ENCODE data around the gene AKIP1.

- TF ChIP-seq CEBPB (IDR thresholded peaks at IDR 0.05; ENCODE audit: borderline replicate concordance in 1 of 2, low read depth in 2 of 2, low read length in 2 of 2) (no peak), CTCF (IDR thresholded peaks at IDR 0.05 in 2 of 3, conservative IDR thresholded peaks at IDR 0.05 in 1 of 3; ENCODE audit: control insufficient read depth in 2 of 3, extremely low read depth in 1 of 3, insufficient read depth in 1 of 3, low read depth in 3 of 3, low read length in 3 of 3) (no peak), BCLAF1 (IDR thresholded peaks at IDR 0.05) (no peak), EP300 (IDR thresholded peaks at IDR 0.05; ENCODE audit: borderline replicate concordance in 1 of 2, control insufficient read depth in 1 of 2, low read depth in 2 of 2, low read length in 2 of 2) (no peak), RFX5 (IDR thresholded peaks at IDR 0.05; ENCODE audit: low read depth, low read length) (no peak), RELA (IDR thresholded peaks at IDR 0.05; ENCODE audit: borderline replicate concordance, partially characterized antibody) (no peak), EZH2 (IDR thresholded peaks at IDR 0.05; ENCODE audit: borderline replicate concordance, control insufficient read depth, low read depth, low read length) (no peak), FOS (IDR thresholded peaks at IDR 0.05; ENCODE audit: borderline replicate concordance, extremely low read depth, insufficient read length) (no peak), FOXM1 (IDR thresholded peaks at IDR 0.05; ENCODE audit: low read depth, low read length) (no peak)
Observed at GRCh38 chr11:8948886-8949285, 37.9 kb downstream of the AKIP1 start.
